ENCODE data around the gene INHA.

DNA sequence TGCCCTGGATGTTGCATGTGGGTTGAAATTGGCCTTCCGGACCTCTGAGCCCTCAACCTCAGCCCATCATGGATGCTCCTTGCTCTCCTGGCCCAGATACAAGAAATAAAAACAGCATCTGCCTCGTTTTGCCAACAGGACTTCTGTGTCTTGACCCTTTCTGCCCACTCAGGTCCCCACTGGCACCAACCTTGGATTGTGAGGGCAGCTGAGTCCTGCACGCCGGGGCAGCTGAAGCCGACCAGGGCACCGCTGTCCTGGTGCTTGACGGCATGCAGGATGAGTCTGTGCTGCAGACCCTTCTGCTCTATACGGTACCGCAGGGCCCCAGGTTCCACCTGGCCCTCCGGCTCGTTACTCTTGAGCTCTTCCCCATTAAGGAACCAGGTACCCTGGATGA, 5.5 kb upstream of the INHA start:
- TF ChIP-seq, protein P1, sequence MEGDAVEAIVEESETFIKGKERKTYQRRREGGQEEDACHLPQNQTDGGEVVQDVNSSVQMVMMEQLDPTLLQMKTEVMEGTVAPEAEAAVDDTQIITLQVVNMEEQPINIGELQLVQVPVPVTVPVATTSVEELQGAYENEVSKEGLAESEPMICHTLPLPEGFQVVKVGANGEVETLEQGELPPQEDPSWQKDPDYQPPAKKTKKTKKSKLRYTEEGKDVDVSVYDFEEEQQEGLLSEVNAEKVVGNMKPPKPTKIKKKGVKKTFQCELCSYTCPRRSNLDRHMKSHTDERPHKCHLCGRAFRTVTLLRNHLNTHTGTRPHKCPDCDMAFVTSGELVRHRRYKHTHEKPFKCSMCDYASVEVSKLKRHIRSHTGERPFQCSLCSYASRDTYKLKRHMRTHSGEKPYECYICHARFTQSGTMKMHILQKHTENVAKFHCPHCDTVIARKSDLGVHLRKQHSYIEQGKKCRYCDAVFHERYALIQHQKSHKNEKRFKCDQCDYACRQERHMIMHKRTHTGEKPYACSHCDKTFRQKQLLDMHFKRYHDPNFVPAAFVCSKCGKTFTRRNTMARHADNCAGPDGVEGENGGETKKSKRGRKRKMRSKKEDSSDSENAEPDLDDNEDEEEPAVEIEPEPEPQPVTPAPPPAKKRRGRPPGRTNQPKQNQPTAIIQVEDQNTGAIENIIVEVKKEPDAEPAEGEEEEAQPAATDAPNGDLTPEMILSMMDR (IDR thresholded peaks at IDR 0.05) = no peak
- no peak for TF ChIP-seq POLR2A (IDR thresholded peaks at IDR 0.05)
